Prostate gland (tissue), 2 donors: Measurements from ENCODE around the gene LAMA2. TPM values are rescaled to one million over a fixed set of nuclear protein-coding genes. Genes with fewer than 3 reads are reported as not detected.

Source experiments
- DNase-seq: peaks from one replicate; pipeline ENCODE4 v3.0.0-alpha.2; 2019; ENCODE audit warnings: low spot score
- H3K27ac ChIP-seq, 2 donors: fragments of 200-600 bp; sonication (generic); 2 replicates each; pipeline ENCODE4 v1.5.1; 2017 to 2019
- H3K27me3 ChIP-seq: fragments of 200-600 bp; sonication (generic); replicated peaks from 2 replicates; pipeline ENCODE4 v1.5.1; 2019; ENCODE audit not compliant: insufficient read depth
- H3K36me3 ChIP-seq, 2 donors: fragments of 200-600 bp; sonication (generic); 1 replicate in 1 of 2; 2 replicates in 1 of 2; pipeline versions ENCODE4 v1.5.1 to v1.8.1; 2017 to 2019
- H3K4me1 ChIP-seq: fragments of 200-600 bp; sonication (generic); replicated peaks from 2 replicates; pipeline ENCODE4 v1.5.1; 2019
- H3K4me3 ChIP-seq, 2 donors: fragments of 200-600 bp; sonication (generic); 2 replicates each; pipeline ENCODE4 v1.5.1; 2017 to 2019
- H3K9me3 ChIP-seq: fragments of 200-600 bp; sonication (generic); 2 replicates; pipeline ENCODE4 v1.5.1; 2017
- POLR2A ChIP-seq: fragments of 450-650 bp; IDR thresholded peaks from one replicate; pipeline ENCODE4 v1.6.1; 2016; ENCODE audit warnings: antibody characterized with exemption, mild to moderate bottlenecking
- POLR2AphosphoS5 ChIP-seq: sonication (generic); formaldehyde crosslinking; IDR thresholded peaks from one replicate; pipeline ENCODE4 v1.6.1; 2017; ENCODE audit warnings: antibody characterized with exemption
- WGBS: methylation state at CpG from one replicate; pipeline ENCODE4 v1.1.5; 2018; 5-methylcytosine and 5-hydroxymethylcytosine counted together
- intact Hi-C: fragments of 100-400 bp; cut with DNase I; formaldehyde crosslinking; loops from one replicate; pipeline ENCODE4 v1.14.2; 2022
- total RNA-seq, 2 donors: library from RNA; depleted of rRNA; stranded (reverse); fragments of >200 nt; gene quantifications; one replicate each; pipeline ENCODE4 v1.1.0, GENCODE V29; 2016
- TF ChIP-seq, protein P1 (sequence below), 4 experiments: fragments of 200-600 bp in 2 of 4; fragments of 450-650 bp in 2 of 4; sonication (generic) in 2 of 4; IDR thresholded peaks; 1 replicate in 3 of 4; 2 replicates in 1 of 4; pipeline ENCODE4 v1.5.1; 2016 to 2019; ENCODE audit warnings: antibody characterized with exemption in 4 of 4, mild to moderate bottlenecking in 2 of 4, moderate library complexity in 2 of 4

The LAMA2 gene
- total RNA-seq, 2 donors from 2014 or later = 10.1 to 89.1 TPM

DNA sequence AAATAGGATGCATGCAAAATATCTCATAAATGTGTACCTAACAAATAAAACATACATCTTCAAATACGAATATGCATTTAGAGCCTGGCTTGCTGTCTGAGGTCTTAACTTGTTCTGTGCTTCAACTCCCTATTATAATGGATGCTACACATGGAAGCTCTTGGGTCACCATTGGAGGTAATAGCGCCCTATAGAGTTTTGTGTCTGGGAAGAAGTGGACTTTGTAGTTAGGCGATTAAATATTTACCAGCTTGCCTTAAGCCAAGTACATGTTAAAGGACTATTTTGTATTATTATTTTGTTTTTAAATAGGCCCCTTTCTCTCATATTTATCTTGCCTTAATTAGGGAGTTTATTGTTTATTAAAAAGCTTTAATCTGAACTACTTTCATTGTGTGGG is 107.4 kb downstream of the LAMA2 start:
- H3K36me3 ChIP-seq = no peaks in the 10 kb centered on the region
- H3K27ac ChIP-seq = no peak overlapping the region
- WGBS = 88% methylated on average over 3 of the region's 3 CpGs
- TF ChIP-seq, protein P1, sequence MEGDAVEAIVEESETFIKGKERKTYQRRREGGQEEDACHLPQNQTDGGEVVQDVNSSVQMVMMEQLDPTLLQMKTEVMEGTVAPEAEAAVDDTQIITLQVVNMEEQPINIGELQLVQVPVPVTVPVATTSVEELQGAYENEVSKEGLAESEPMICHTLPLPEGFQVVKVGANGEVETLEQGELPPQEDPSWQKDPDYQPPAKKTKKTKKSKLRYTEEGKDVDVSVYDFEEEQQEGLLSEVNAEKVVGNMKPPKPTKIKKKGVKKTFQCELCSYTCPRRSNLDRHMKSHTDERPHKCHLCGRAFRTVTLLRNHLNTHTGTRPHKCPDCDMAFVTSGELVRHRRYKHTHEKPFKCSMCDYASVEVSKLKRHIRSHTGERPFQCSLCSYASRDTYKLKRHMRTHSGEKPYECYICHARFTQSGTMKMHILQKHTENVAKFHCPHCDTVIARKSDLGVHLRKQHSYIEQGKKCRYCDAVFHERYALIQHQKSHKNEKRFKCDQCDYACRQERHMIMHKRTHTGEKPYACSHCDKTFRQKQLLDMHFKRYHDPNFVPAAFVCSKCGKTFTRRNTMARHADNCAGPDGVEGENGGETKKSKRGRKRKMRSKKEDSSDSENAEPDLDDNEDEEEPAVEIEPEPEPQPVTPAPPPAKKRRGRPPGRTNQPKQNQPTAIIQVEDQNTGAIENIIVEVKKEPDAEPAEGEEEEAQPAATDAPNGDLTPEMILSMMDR (IDR thresholded peaks at IDR 0.05) = no peak
- TF ChIP-seq POLR2A (no peak), POLR2AphosphoS5 (no peak)
- H3K4me3 ChIP-seq = no peak overlapping the region
- H3K9me3 ChIP-seq = no peaks in the 10 kb centered on the region
- DNase-seq = no peak
- intact Hi-C loops = no loop called here
- H3K27me3 ChIP-seq = no peaks in the 10 kb centered on the region
- no peaks in the 10 kb centered on the region for H3K4me1 ChIP-seq

DNA sequence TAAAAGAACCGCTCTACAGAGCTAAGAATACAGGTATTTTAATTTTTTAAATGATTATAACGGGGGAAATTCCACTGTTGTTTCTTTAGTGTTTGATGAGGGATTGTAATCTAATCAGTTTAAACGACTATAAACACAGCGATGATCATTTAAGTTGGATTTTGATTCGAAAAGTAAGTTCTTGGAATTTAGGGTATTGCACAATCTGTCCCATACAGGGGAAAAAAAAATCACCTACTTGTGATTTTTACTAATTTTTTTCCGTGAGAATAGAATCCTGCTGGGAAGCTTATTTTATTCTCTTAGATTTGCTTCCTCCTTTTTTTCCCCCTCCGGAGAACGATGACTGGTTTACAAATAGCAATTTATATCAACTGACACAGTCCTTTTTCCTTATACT is 108.0 kb downstream of the LAMA2 start:
- no peak for DNase-seq
- no peaks in the 10 kb centered on the region for H3K27me3 ChIP-seq
- H3K9me3 ChIP-seq = no peaks in the 10 kb centered on the region
- no peaks in the 10 kb centered on the region for H3K4me1 ChIP-seq
- no peak overlapping the region for H3K27ac ChIP-seq
- 75% methylated on average over 8 of the region's 8 CpGs for WGBS
- no peak for TF ChIP-seq POLR2A
- TF ChIP-seq, protein P1 (IDR thresholded peaks at IDR 0.05) = no peak
- no peak for TF ChIP-seq POLR2AphosphoS5
- no peak overlapping the region for H3K4me3 ChIP-seq
- H3K36me3 ChIP-seq = no peaks in the 10 kb centered on the region
- intact Hi-C loops = no loop called here

DNA sequence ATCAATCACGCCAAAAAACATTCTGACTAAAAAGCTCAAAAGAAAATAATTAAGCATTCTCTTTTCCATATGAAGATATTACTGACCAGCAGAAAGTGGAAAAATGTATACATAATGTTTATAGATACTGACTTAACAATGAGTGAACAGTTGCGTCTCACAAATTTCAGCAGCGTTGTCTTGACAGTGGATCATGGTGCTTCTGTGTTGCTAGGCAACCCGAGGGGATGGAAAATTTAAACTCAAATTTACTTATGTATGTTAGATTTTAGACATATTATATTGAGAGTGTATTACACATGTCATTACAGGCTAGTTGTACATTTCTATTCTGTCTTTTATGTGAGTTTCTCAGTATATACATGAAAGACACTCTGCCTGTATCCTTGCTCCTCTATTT is 110.2 kb downstream of the LAMA2 start:
- no peaks in the 10 kb centered on the region for H3K4me1 ChIP-seq
- intact Hi-C loops = no loop called here
- WGBS = 89% methylated on average over 4 of the region's 4 CpGs
- DNase-seq = no peak
- no peaks in the 10 kb centered on the region for H3K27me3 ChIP-seq
- no peak overlapping the region for H3K27ac ChIP-seq
- no peaks in the 10 kb centered on the region for H3K9me3 ChIP-seq
- no peak overlapping the region for H3K4me3 ChIP-seq
- TF ChIP-seq POLR2A (no peak), POLR2AphosphoS5 (no peak)
- TF ChIP-seq, protein P1 (IDR thresholded peaks at IDR 0.05) = no peak
- H3K36me3 ChIP-seq = no peaks in the 10 kb centered on the region

DNA sequence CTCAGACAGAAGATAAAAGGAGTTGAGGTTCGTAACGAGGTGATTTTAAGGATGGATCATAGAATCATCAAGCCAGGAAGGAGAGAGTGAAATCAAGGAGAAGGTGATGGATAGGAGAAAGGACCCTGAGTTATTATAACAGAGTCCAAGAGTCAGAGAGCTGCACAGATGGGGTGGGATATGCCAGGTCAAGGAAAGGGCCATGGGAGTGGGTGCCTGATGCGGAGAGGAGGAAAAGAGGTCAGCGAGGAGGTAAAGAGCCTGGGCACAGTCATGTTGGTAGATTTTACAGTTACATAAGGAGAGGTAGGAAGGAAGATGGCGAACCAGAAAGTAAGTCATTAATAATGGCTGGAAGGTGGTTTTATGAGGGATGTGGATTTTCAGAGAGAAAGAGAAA is 114.9 kb downstream of the LAMA2 start:
- Histone ChIP-seq H3K4me1 (no peaks in the 10 kb centered on the region), H3K9me3 (no peaks in the 10 kb centered on the region), H3K27me3 (no peaks in the 10 kb centered on the region), H3K27ac (no peak overlapping the region), H3K36me3 (no peaks in the 10 kb centered on the region), H3K4me3 (no peak overlapping the region)
- DNase-seq = no peak
- intact Hi-C loops = no loop called here
- TF ChIP-seq POLR2A (no peak), POLR2AphosphoS5 (no peak)
- TF ChIP-seq, protein P1 (IDR thresholded peaks at IDR 0.05) = no peak
- WGBS = 83% methylated on average over 5 of the region's 5 CpGs

DNA sequence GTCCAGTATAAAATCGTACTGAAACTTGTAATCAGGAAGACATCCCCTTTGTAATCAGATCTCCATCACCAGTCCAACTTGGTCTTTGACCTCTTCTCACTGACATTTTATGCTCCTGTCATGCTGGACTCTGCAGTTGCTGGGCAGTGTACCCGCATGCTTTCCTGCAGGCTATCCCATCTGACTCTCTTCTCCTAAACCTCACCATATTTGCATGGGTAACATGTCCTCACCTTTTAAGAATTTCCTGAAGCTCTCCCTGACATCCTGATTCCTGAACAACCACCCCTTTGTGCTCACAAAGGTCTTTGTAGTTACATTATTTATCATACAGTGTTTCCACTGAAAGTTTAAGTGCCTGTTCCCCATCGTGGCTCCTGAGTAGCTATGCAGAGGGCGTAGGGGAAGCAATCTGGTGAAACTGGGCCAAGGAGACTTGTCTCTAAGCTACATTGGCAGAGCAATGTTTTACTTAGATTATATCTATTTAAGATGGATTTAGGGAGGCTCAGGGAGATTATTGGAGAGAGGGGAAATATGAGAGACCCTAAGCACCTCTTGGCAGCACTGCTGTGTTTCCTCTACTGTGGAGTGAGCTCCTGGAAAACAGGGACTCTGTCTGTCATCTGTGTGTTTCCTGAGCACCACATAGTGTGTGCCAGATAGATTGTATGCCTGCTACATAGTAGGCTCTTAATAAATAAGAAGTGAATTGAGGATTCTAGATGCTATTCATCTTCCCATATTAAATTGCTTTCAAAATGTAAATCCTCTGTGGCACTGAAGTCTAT is 124.0 kb downstream of the LAMA2 start:
- no peaks in the 10 kb centered on the region for H3K27me3 ChIP-seq
- 52% methylated on average over 4 of the region's 4 CpGs for WGBS
- TF ChIP-seq POLR2A (no peak), POLR2AphosphoS5 (no peak)
- TF ChIP-seq, protein P1 (IDR thresholded peaks at IDR 0.05) = no peak
- no peak overlapping the region for H3K27ac ChIP-seq
- H3K36me3 ChIP-seq = no peaks in the 10 kb centered on the region
- no peaks in the 10 kb centered on the region for H3K4me1 ChIP-seq
- DNase-seq = no peak
- H3K4me3 ChIP-seq = no peak overlapping the region
- H3K9me3 ChIP-seq = no peaks in the 10 kb centered on the region
- intact Hi-C loops = no loop called here
